Astrocyte (in vitro differentiated cells and primary cell): ENCODE measurements around the gene DCLRE1A. TPM values are rescaled to one million over a fixed set of nuclear protein-coding genes. Genes with fewer than 3 reads are reported as not detected.

Experiments used
- DNase-seq: peaks from one replicate; pipeline ENCODE4 v3.0.0-alpha.2; 2010; ENCODE audit warnings: low read depth
- FAIRE-seq: peaks from 2 replicates; lab custom pipeline; 2011; peaks lifted over from hg19 to GRCh38; lab: Jason Lieb, UNC
- H2AFZ ChIP-seq: 2 replicates; pipeline ENCODE4 v1.6.0; 2012; ENCODE audit warnings: low read depth, low read length, inconsistent platforms
- H3K27ac ChIP-seq: 2 replicates; pipeline ENCODE4 v1.5.1; 2011; ENCODE audit warnings: low read depth, low read length, inconsistent platforms
- H3K27me3 ChIP-seq: 2 replicates; pipeline ENCODE4 v1.6.0; 2011; ENCODE audit warnings: low read length, inconsistent platforms; ENCODE audit not compliant: insufficient read depth
- H3K36me3 ChIP-seq: 2 replicates; pipeline ENCODE4 v1.5.1; 2011; ENCODE audit warnings: low read length, inconsistent platforms; ENCODE audit not compliant: insufficient read depth
- H3K4me1 ChIP-seq: 2 replicates; pipeline ENCODE4 v1.5.1; 2011; ENCODE audit warnings: low read length, inconsistent platforms; ENCODE audit not compliant: insufficient read depth
- H3K4me2 ChIP-seq: 2 replicates; pipeline ENCODE4 v1.6.0; 2012; ENCODE audit warnings: low read length, inconsistent platforms
- H3K4me3 ChIP-seq: 2 replicates; pipeline ENCODE4 v1.5.1; 2011; ENCODE audit warnings: low read depth, mild to moderate bottlenecking, low read length, inconsistent platforms; ENCODE audit not compliant: insufficient read depth
- H3K79me2 ChIP-seq: 2 replicates; pipeline ENCODE4 v1.6.0; 2012; ENCODE audit warnings: mild to moderate bottlenecking, low read length, inconsistent platforms; ENCODE audit not compliant: insufficient read depth
- H3K9ac ChIP-seq: 2 replicates; pipeline ENCODE4 v1.6.0; 2012; ENCODE audit warnings: mild to moderate bottlenecking, low read length, inconsistent platforms
- H3K9me3 ChIP-seq: 2 replicates; pipeline ENCODE4 v1.5.1; 2012; ENCODE audit warnings: low read depth, mild to moderate bottlenecking, low read length, inconsistent platforms; ENCODE audit not compliant: insufficient read depth
- H4K20me1 ChIP-seq: 2 replicates; pipeline ENCODE4 v1.6.0; 2012; ENCODE audit warnings: low read length, inconsistent platforms; ENCODE audit not compliant: insufficient read depth
- H3K27ac Mint-ChIP-seq: one replicate; pipeline ENCODE4 v1.8.0; 2021; ENCODE audit warnings: mild to moderate bottlenecking, mixed read lengths; ENCODE audit not compliant: unreplicated experiment
- H3K27me3 Mint-ChIP-seq: one replicate; pipeline ENCODE4 v1.8.0; 2021; ENCODE audit warnings: low read depth, mixed read lengths; ENCODE audit not compliant: unreplicated experiment
- H3K36me3 Mint-ChIP-seq: one replicate; pipeline ENCODE4 v1.8.0; 2021; ENCODE audit warnings: low read depth, mixed read lengths; ENCODE audit not compliant: unreplicated experiment
- H3K4me1 Mint-ChIP-seq: one replicate; pipeline ENCODE4 v1.8.0; 2021; ENCODE audit warnings: low read depth, mixed read lengths; ENCODE audit not compliant: unreplicated experiment
- H3K4me3 Mint-ChIP-seq: one replicate; pipeline ENCODE4 v1.8.0; 2021; ENCODE audit warnings: mild to moderate bottlenecking, moderate library complexity, mixed read lengths; ENCODE audit not compliant: unreplicated experiment
- H3K9me3 Mint-ChIP-seq: one replicate; pipeline ENCODE4 v1.8.0; 2021; ENCODE audit warnings: mild to moderate bottlenecking, mixed read lengths; ENCODE audit not compliant: unreplicated experiment
- CTCF ChIP-seq: IDR thresholded peaks from 2 replicates; pipeline ENCODE4 v1.5.1; 2011; ENCODE audit warnings: low read depth, mild to moderate bottlenecking, inconsistent platforms, low read length, moderate library complexity; ENCODE audit not compliant: insufficient read depth
- EZH2 ChIP-seq: IDR thresholded peaks from 2 replicates; pipeline ENCODE4 v1.6.1; 2012; ENCODE audit warnings: mild to moderate bottlenecking, low read length, inconsistent platforms; ENCODE audit not compliant: insufficient read depth
- total RNA-seq: library from RNA; stranded (reverse); gene quantifications from 2 replicates; pipeline ENCODE4 v1.2.1, GENCODE V29; 2021

Gene DCLRE1A
- total RNA-seq, 1 donor from 2014 or later = 3.8 TPM

GRCh38 chr10:113867904-113868303, 14.0 kb upstream of the DCLRE1A start:
- Histone ChIP-seq H3K36me3 (peaks cover 4% of the 10 kb centered on the region), H3K9ac (no peak overlapping the region), H3K27ac (no peak overlapping the region), H3K27me3 (no peaks in the 10 kb centered on the region), H4K20me1 (peaks cover 3% of the 10 kb centered on the region), H3K4me1 (no peaks in the 10 kb centered on the region), H3K9me3 (no peaks in the 10 kb centered on the region), H3K79me2 (peaks cover 15% of the 10 kb centered on the region), H3K4me3 (no peak overlapping the region), H3K4me2 (no peak overlapping the region), H2AFZ (no peak overlapping the region)
- no peak for FAIRE-seq
- no peaks in the 10 kb centered on the region for H3K4me1 Mint-ChIP-seq
- DNase-seq = no peak
- peaks cover 13% of the 10 kb centered on the region for H3K9me3 Mint-ChIP-seq
- H3K36me3 Mint-ChIP-seq = peaks cover 12% of the 10 kb centered on the region
- H3K27ac Mint-ChIP-seq = no peak overlapping the region
- no peaks in the 10 kb centered on the region for H3K27me3 Mint-ChIP-seq
- no peak overlapping the region for H3K4me3 Mint-ChIP-seq
- no peak for TF ChIP-seq EZH2
- no peak for TF ChIP-seq CTCF

- FAIRE-seq (no peak), DNase-seq (no peak)
- Mint-ChIP-seq H3K9me3 (peaks cover 3% of the 10 kb centered on the region), H3K36me3 (peaks cover 8% of the 10 kb centered on the region), H3K4me1 (no peaks in the 10 kb centered on the region), H3K27ac (no peak overlapping the region), H3K4me3 (no peak overlapping the region), H3K27me3 (no peaks in the 10 kb centered on the region)
- Histone ChIP-seq H3K4me2 (no peak overlapping the region), H3K36me3 (peaks cover 4% of the 10 kb centered on the region), H3K27me3 (no peaks in the 10 kb centered on the region), H2AFZ (no peak overlapping the region), H3K9me3 (no peaks in the 10 kb centered on the region), H3K4me1 (no peaks in the 10 kb centered on the region), H3K4me3 (no peak overlapping the region), H3K79me2 (peaks cover 13% of the 10 kb centered on the region), H4K20me1 (peaks cover 3% of the 10 kb centered on the region), H3K9ac (no peak overlapping the region), H3K27ac (no peak overlapping the region)
- TF ChIP-seq EZH2 (no peak), CTCF (no peak)
Observed at GRCh38 chr10:113866551-113867394, 12.9 kb upstream of the DCLRE1A start.

- Histone ChIP-seq H3K79me2 (peaks cover 13% of the 10 kb centered on the region), H3K4me3 (no peak overlapping the region), H3K9ac (no peak overlapping the region), H3K27ac (no peak overlapping the region), H2AFZ (no peak overlapping the region), H3K4me2 (no peak overlapping the region), H4K20me1 (peaks cover 3% of the 10 kb centered on the region), H3K9me3 (no peaks in the 10 kb centered on the region), H3K4me1 (no peaks in the 10 kb centered on the region), H3K36me3 (peaks cover 6% of the 10 kb centered on the region), H3K27me3 (no peaks in the 10 kb centered on the region)
- no peak overlapping the region for H3K27ac Mint-ChIP-seq
- no peak for DNase-seq
- peaks cover 8% of the 10 kb centered on the region for H3K9me3 Mint-ChIP-seq
- no peak for FAIRE-seq
- no peaks in the 10 kb centered on the region for H3K27me3 Mint-ChIP-seq
- H3K4me3 Mint-ChIP-seq = no peak overlapping the region
- peaks cover 11% of the 10 kb centered on the region for H3K36me3 Mint-ChIP-seq
- TF ChIP-seq EZH2 (no peak), CTCF (no peak)
- no peaks in the 10 kb centered on the region for H3K4me1 Mint-ChIP-seq
Observed at GRCh38 chr10:113865901-113866300, 12.0 kb upstream of the DCLRE1A start.
